H1 (cell line): ENCODE results near the gene MOCS3. TPM values are rescaled to one million over a fixed set of nuclear protein-coding genes. Genes with fewer than 3 reads are reported as not detected.

Source experiments
- CTCF ChIA-PET: fragments of 300-600 bp; sonication (Branson Sonifier 250); formaldehyde crosslinking; loops from one replicate; lab custom pipeline; 2021; ENCODE audit not compliant: partially characterized antibody; lab: Charles Lee
- POLR2A ChIA-PET: fragments of 300-600 bp; sonication (Branson Sonifier 250); formaldehyde crosslinking; loops from one replicate; lab custom pipeline; 2021; ENCODE audit warnings: inconsistent platforms; ENCODE audit not compliant: partially characterized antibody; lab: Charles Lee
- DNase-seq, 2 experiments: peaks; one replicate each; pipeline versions ENCODE4 v3.0.0 to v3.0.0-alpha.2; 2010 to 2022; ENCODE audit warnings: low spot score in 2 of 2, low read depth in 1 of 2, mixed read lengths in 1 of 2
- FAIRE-seq: peaks from 2 replicates; lab custom pipeline; 2011; peaks lifted over from hg19 to GRCh38; lab: Jason Lieb, UNC
- H2AFZ ChIP-seq: 2 replicates; pipeline ENCODE4 v1.8.1; 2012; ENCODE audit warnings: low read length, inconsistent platforms
- H2AK5ac ChIP-seq: 2 replicates; pipeline ENCODE4 v1.6.1; 2013; ENCODE audit warnings: low read depth, low read length
- H2BK120ac ChIP-seq: replicated peaks from 2 replicates; pipeline ENCODE3; 2013; ENCODE audit warnings: low read depth, low read length, inconsistent platforms
- H2BK12ac ChIP-seq: 2 replicates; pipeline ENCODE4 v1.6.1; 2013; ENCODE audit warnings: low read depth, low read length
- H2BK15ac ChIP-seq: 2 replicates; pipeline ENCODE4 v1.6.1; 2013; ENCODE audit warnings: low read length
- H2BK20ac ChIP-seq: 2 replicates; pipeline ENCODE4 v1.6.1; 2013; ENCODE audit warnings: low read length
- H2BK5ac ChIP-seq: 2 replicates; pipeline ENCODE4 v1.6.1; 2013; ENCODE audit warnings: low read depth, low read length
- H3K14ac ChIP-seq: 2 replicates; pipeline ENCODE4 v1.6.1; 2013; ENCODE audit warnings: inconsistent platforms; ENCODE audit not compliant: insufficient read length
- H3K18ac ChIP-seq: 2 replicates; pipeline ENCODE4 v1.6.1; 2013; ENCODE audit warnings: low read length; ENCODE audit errors: extremely low read depth
- H3K23ac ChIP-seq: 2 replicates; pipeline ENCODE4 v1.6.1; 2013; ENCODE audit warnings: inconsistent platforms; ENCODE audit not compliant: insufficient read length
- H3K23me2 ChIP-seq: 2 replicates; pipeline ENCODE4 v1.6.1; 2013; ENCODE audit warnings: low read depth, low read length
- H3K27ac ChIP-seq: 2 replicates; pipeline ENCODE4 v1.6.1; 2011; ENCODE audit warnings: low read depth, low read length, inconsistent platforms
- H3K27me3 ChIP-seq, 4 experiments: replicated peaks in 1 of 4; 1 replicate in 1 of 4; 2 replicates in 3 of 4; pipeline versions ENCODE4 v1.6.1 to v1.8.1; 2011 to 2013; ENCODE audit warnings: low read length in 3 of 4, mild to moderate bottlenecking in 3 of 4, inconsistent platforms in 2 of 4, mixed read lengths in 2 of 4, moderate library complexity in 1 of 4; ENCODE audit not compliant: control insufficient read depth in 3 of 4, insufficient read depth in 3 of 4; ENCODE audit errors: extremely low read depth in 1 of 4
- H3K36me3 ChIP-seq, 4 experiments: 2 replicates each; pipeline versions ENCODE4 v1.6.1 to v1.8.1; 2011 to 2013; ENCODE audit warnings: mild to moderate bottlenecking in 4 of 4, low read length in 3 of 4, moderate library complexity in 2 of 4, control low read depth in 1 of 4, inconsistent platforms in 1 of 4; ENCODE audit not compliant: insufficient read depth in 4 of 4, control insufficient read depth in 2 of 4
- H3K4ac ChIP-seq: replicated peaks from 2 replicates; pipeline ENCODE3; 2013; ENCODE audit warnings: low read length, low read depth, mixed read lengths, inconsistent platforms; ENCODE audit not compliant: insufficient read length
- H3K4me1 ChIP-seq, 4 experiments: replicated peaks in 1 of 4; 1 replicate in 1 of 4; 2 replicates in 3 of 4; pipeline versions ENCODE4 v1.6.1 to v1.8.1; 2011 to 2013; ENCODE audit warnings: low read length in 3 of 4, inconsistent platforms in 2 of 4, mixed read lengths in 1 of 4; ENCODE audit not compliant: insufficient read depth in 4 of 4, control insufficient read depth in 3 of 4
- H3K4me2 ChIP-seq, 2 experiments: 2 replicates each; pipeline versions ENCODE4 v1.6.1 to v1.8.1; 2011 to 2013; ENCODE audit warnings: low read depth in 2 of 2, low read length in 2 of 2, control low read depth in 1 of 2, inconsistent platforms in 1 of 2, mild to moderate bottlenecking in 1 of 2; ENCODE audit not compliant: insufficient read depth in 1 of 2
- H3K4me3 ChIP-seq, 4 experiments: fragments of 200-600, 300-600 bp in 1 of 4; sonication (generic), shearing (Covaris generic), sonication (Bioruptor Twin) in 1 of 4; 2 replicates each; pipeline versions ENCODE4 v1.5.1 to v1.8.1; 2011 to 2016; ENCODE audit warnings: low read length in 4 of 4, low read depth in 3 of 4, control low read depth in 2 of 4, inconsistent platforms in 2 of 4, mild to moderate bottlenecking in 2 of 4, mixed read lengths in 1 of 4, moderate library complexity in 1 of 4; ENCODE audit not compliant: insufficient read depth in 2 of 4; ENCODE audit errors: extremely low read depth in 1 of 4
- H3K56ac ChIP-seq: replicated peaks from 2 replicates; pipeline ENCODE3; 2013; ENCODE audit warnings: low read depth, mild to moderate bottlenecking, mixed read lengths, low read length, inconsistent platforms; ENCODE audit not compliant: insufficient read length
- H3K79me1 ChIP-seq: 2 replicates; pipeline ENCODE4 v1.6.1; 2013; ENCODE audit warnings: low read depth, low read length, control low read depth
- H3K79me2 ChIP-seq, 2 experiments: 2 replicates each; pipeline versions ENCODE4 v1.6.1 to v1.8.1; 2012 to 2013; ENCODE audit warnings: low read length in 2 of 2, mild to moderate bottlenecking in 2 of 2, inconsistent platforms in 1 of 2; ENCODE audit not compliant: insufficient read depth in 2 of 2, control insufficient read depth in 1 of 2
- H3K9ac ChIP-seq, 4 experiments: replicated peaks in 1 of 4; 1 replicate in 1 of 4; 2 replicates in 3 of 4; pipeline versions ENCODE4 v1.6.1 to v1.8.1; 2011 to 2013; ENCODE audit warnings: low read depth in 3 of 4, low read length in 3 of 4, control low read depth in 2 of 4, mild to moderate bottlenecking in 2 of 4, moderate library complexity in 2 of 4, inconsistent platforms in 1 of 4; ENCODE audit errors: extremely low read depth in 1 of 4
- H3K9me3 ChIP-seq, 2 experiments: 2 replicates each; pipeline versions ENCODE4 v1.6.1 to v1.8.1; 2012 to 2013; ENCODE audit warnings: mild to moderate bottlenecking in 2 of 2, moderate library complexity in 2 of 2, control low read depth in 1 of 2, inconsistent platforms in 1 of 2, low read depth in 1 of 2, low read length in 1 of 2, mixed read lengths in 1 of 2; ENCODE audit not compliant: insufficient read depth in 2 of 2
- H4K20me1 ChIP-seq, 2 experiments: replicated peaks in 1 of 2; 2 replicates each; pipeline versions ENCODE3 to v1.8.1; 2011 to 2013; ENCODE audit warnings: inconsistent platforms in 2 of 2, low read length in 2 of 2, mild to moderate bottlenecking in 1 of 2; ENCODE audit not compliant: insufficient read depth in 2 of 2, control insufficient read depth in 1 of 2
- H4K5ac ChIP-seq: 2 replicates; pipeline ENCODE4 v1.6.1; 2013; ENCODE audit warnings: low read length, low read depth, mixed read lengths, inconsistent platforms; ENCODE audit not compliant: insufficient read length
- H4K8ac ChIP-seq: 2 replicates; pipeline ENCODE4 v1.8.0; 2013; ENCODE audit warnings: mild to moderate bottlenecking, moderate library complexity, low read length, inconsistent platforms; ENCODE audit not compliant: insufficient read depth; ENCODE audit errors: extremely low read depth
- H4K91ac ChIP-seq: replicated peaks from 2 replicates; pipeline ENCODE3; 2013; ENCODE audit warnings: low read length, mixed read lengths, inconsistent platforms; ENCODE audit not compliant: insufficient read length
- ASH2L ChIP-seq: fragments of 200-600, 300-600 bp; sonication (generic); IDR thresholded peaks from one replicate; pipeline ENCODE4 v1.7.1; 2017; ENCODE audit warnings: low read length
- CHD1 ChIP-seq: IDR thresholded peaks from 2 replicates; pipeline ENCODE4 v1.6.1; 2012; ENCODE audit warnings: low read depth, low read length, improper control_type of control experiment
- CHD2 ChIP-seq: IDR thresholded peaks from 2 replicates; pipeline ENCODE4 v1.6.1; 2012; ENCODE audit warnings: low read length, improper control_type of control experiment
- CREB1 ChIP-seq: IDR thresholded peaks from 2 replicates; pipeline ENCODE4 v1.6.1; 2012; ENCODE audit warnings: inconsistent platforms
- CTBP2 ChIP-seq: IDR thresholded peaks from 2 replicates; pipeline ENCODE4 v1.7.0; 2011; ENCODE audit warnings: borderline replicate concordance, mild to moderate bottlenecking, moderate library complexity, mixed read lengths, low read length; ENCODE audit not compliant: insufficient read depth, insufficient read length
- EZH2 ChIP-seq: fragments of 200-600 bp; sonication (generic); IDR thresholded peaks from 2 replicates; pipeline ENCODE4 v1.7.1; 2012; ENCODE audit warnings: low read depth, mild to moderate bottlenecking, moderate library complexity, low read length, inconsistent platforms; ENCODE audit not compliant: severe bottlenecking
- FOSL1 ChIP-seq: IDR thresholded peaks from 2 replicates; pipeline ENCODE4 v1.6.1; 2011; ENCODE audit warnings: mild to moderate bottlenecking, low read depth, low read length, moderate library complexity; ENCODE audit not compliant: insufficient read depth
- GTF2F1 ChIP-seq: IDR thresholded peaks from 2 replicates; pipeline ENCODE4 v1.6.1; 2012; ENCODE audit warnings: low read depth, low read length, improper control_type of control experiment, borderline replicate concordance
- KDM5A ChIP-seq: fragments of 200-600 bp; IDR thresholded peaks from 2 replicates; pipeline ENCODE4 v1.7.1; 2012; ENCODE audit warnings: mild to moderate bottlenecking, low read length, inconsistent platforms, mixed read lengths
- POLR2A ChIP-seq, 2 experiments: IDR thresholded peaks; 1 replicate in 1 of 2; 2 replicates in 1 of 2; pipeline ENCODE4 v1.6.1; 2011; ENCODE audit warnings: low read depth in 2 of 2, low read length in 2 of 2, mild to moderate bottlenecking in 2 of 2; ENCODE audit errors: control extremely low read depth in 1 of 2
- POLR2AphosphoS5 ChIP-seq: IDR thresholded peaks from 2 replicates; pipeline ENCODE4 v1.6.1; 2011; ENCODE audit warnings: low read depth, low read length
- RFX5 ChIP-seq: IDR thresholded peaks from 2 replicates; pipeline ENCODE4 v1.6.1; 2011; ENCODE audit warnings: low read depth, low read length, improper control_type of control experiment, borderline replicate concordance
- SP2 ChIP-seq: IDR thresholded peaks from 2 replicates; pipeline ENCODE4 v1.6.1; 2012; ENCODE audit warnings: mild to moderate bottlenecking, low read length, inconsistent platforms
- TEAD4 ChIP-seq: IDR thresholded peaks from 2 replicates; pipeline ENCODE4 v1.6.1; 2012; ENCODE audit warnings: low read depth, low read length, inconsistent platforms, mixed read lengths
- ZNF274 ChIP-seq: IDR thresholded peaks from 2 replicates; pipeline ENCODE4 v1.7.0; 2012; ENCODE audit warnings: low read length, borderline replicate concordance; ENCODE audit errors: extremely low read depth
- WGBS, 2 experiments: shearing (Covaris generic) in 1 of 2; methylation state at CpG; one replicate each; pipeline versions ENCODE4 v1.1.6 to v1.1.7; 2013 to 2015; ENCODE audit warnings: low lambda C conversion rate in 2 of 2, mixed read lengths in 2 of 2, inconsistent platforms in 1 of 2, low coverage in 1 of 2, missing lambda C conversion rate in 1 of 2; ENCODE audit not compliant: insufficient replicate concordance in 2 of 2, insufficient coverage in 1 of 2, insufficient read length in 1 of 2; ENCODE audit errors: extremely low coverage in 1 of 2, missing lambda C conversion rate in 1 of 2; 5-methylcytosine and 5-hydroxymethylcytosine counted together
- polyA plus RNA-seq, 7 experiments: library from polyadenylated mRNA; depleted of rRNA in 3 of 7; stranded (reverse) in 5 of 7; unstranded in 2 of 7; fragments of >200 nt in 5 of 7; fragments of 200-250 nt in 2 of 7; gene quantifications; 1 replicate in 5 of 7; 2 replicates in 1 of 7; 4 replicates in 1 of 7; pipeline versions ENCODE4 v1.2.1 to v1.2.3, GENCODE V29; 2011 to 2013; ENCODE audit warnings: missing spikeins in 2 of 7, mixed read lengths in 2 of 7
- total RNA-seq: library from RNA; stranded (reverse); fragmentation: NEBNext Ultra II Directional; extraction: Animal tissue kit (Norgen Biotek cat#: 25700); gene quantifications from 2 replicates; pipeline ENCODE4 v1.2.1, GENCODE V29; 2021

The MOCS3 gene
- total and polyA plus RNA-seq, 2 of the 8 experiments (the other 6 are each of a cell fraction or from before 2014, with no cell fraction given): 6.2 to 6.3 TPM

DNA sequence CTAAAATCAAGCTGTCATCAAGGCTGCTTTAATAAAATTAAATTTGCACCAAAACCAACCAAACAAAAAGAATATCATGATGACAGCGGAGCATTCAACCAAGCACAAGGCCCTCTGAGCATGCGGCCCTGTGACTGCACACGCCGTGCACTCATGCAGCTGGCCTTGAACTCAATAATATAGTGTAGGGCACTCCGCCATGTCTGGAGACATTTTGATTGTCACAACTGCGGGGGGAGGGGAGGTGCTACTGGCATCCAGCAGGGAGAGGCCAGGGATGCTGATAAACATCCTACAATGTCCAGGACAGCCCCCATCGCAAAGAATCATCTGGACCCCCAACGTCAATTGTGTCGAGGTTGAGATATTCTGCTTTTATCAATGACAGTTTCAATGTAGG, 9.7 kb downstream of the MOCS3 start:
- Histone ChIP-seq H2BK15ac (no peak overlapping the region), H3K56ac (no peak overlapping the region), H2BK120ac (no peak overlapping the region), H4K8ac (no peak overlapping the region), H4K5ac (no peak overlapping the region), H3K23me2 (no peaks in the 10 kb centered on the region), H2AFZ (no peak overlapping the region), H3K23ac (no peak overlapping the region), H2AK5ac (no peak overlapping the region), H3K14ac (no peak overlapping the region), H2BK12ac (no peak overlapping the region), H3K4me3 (no peak overlapping the region), H4K20me1 (no peaks in the 10 kb centered on the region), H3K27ac (no peak overlapping the region), H3K4me1 (peaks cover 0 to 2% (median 0%) of the 10 kb centered on the region in 4 experiments; a peak in 1 of 7 replicates), H2BK20ac (no peak overlapping the region), H3K27me3 (no peaks in the 10 kb centered on the region), H2BK5ac (no peak overlapping the region), H3K18ac (no peak overlapping the region), H3K79me1 (no peaks in the 10 kb centered on the region), H3K4me2 (no peak overlapping the region), H3K4ac (no peak overlapping the region), H3K36me3 (no peaks in the 10 kb centered on the region), H3K79me2 (no peaks in the 10 kb centered on the region), H4K91ac (no peak overlapping the region), H3K9me3 (no peaks in the 10 kb centered on the region), H3K9ac (no peak overlapping the region)
- TF ChIP-seq ZNF274 (no peak), TEAD4 (no peak), POLR2A (IDR thresholded peaks at IDR 0.05; ENCODE audit: control extremely low read depth in 1 of 2, low read depth in 2 of 2, low read length in 2 of 2) (no peak), CHD1 (no peak), ASH2L (no peak), RFX5 (no peak), GTF2F1 (no peak), CHD2 (no peak), CTBP2 (no peak), POLR2AphosphoS5 (no peak), KDM5A (no peak), FOSL1 (no peak), EZH2 (no peak), CREB1 (no peak), SP2 (no peak)
- ChIA-PET POLR2A (interaction anchor here (1.2 to 1.9 kb wide), 3 partner anchors 10 to 37 kb away, joined by 3 to 13 read pairs (median 5); partner anchors contain the start of genes ADNP, DPM1 and MOCS3), CTCF (interaction anchor here (0.5 to 1.9 kb wide), 5 partner anchors 10 to 140 kb away, joined by 3 to 9 read pairs (median 4); partner anchors contain the start of genes DPM1 and MOCS3)
- DNase-seq (peak in 1 of 2 experiments; percentile 37), FAIRE-seq (no peak)
- WGBS, 2 experiments: 93% methylated on average over 9 of the region's 9 CpGs; no CpG with 5 or more reads in 1 of the 2 experiments
